K562 (cell line): ENCODE results near the gene RRAGD.

Experiments
- BRCA1 ChIP-seq, 2 experiments: fragments of 450-650 bp in 1 of 2; sonication (generic) in 1 of 2; formaldehyde crosslinking in 1 of 2; IDR thresholded peaks; 2 replicates each; pipeline versions ENCODE4 v1.5.0 to v1.6.1; 2017 to 2020; ENCODE audit warnings: mild to moderate bottlenecking in 1 of 2, missing genetic modification reagents in 1 of 2
- CTBP1 ChIP-seq: fragments of 450-650 bp; IDR thresholded peaks from 2 replicates; pipeline ENCODE4 v1.6.1; 2016; ENCODE audit warnings: borderline replicate concordance
- ELF1 ChIP-seq: fragments of 200-800 bp; sonication (Bioruptor generic); IDR thresholded peaks from 2 replicates; pipeline ENCODE4 v1.6.1; 2016; ENCODE audit warnings: missing genetic modification characterization, missing compliant biosample characterization
- EZH2 ChIP-seq: IDR thresholded peaks from 2 replicates; pipeline ENCODE4 v1.6.1; 2012; ENCODE audit warnings: low read depth, mild to moderate bottlenecking, inconsistent platforms, low read length, borderline replicate concordance
- NONO ChIP-seq, 2 experiments: fragments of 200-400 bp in 1 of 2; fragments of 450-650 bp in 1 of 2; formaldehyde crosslinking in 1 of 2; IDR thresholded peaks; 2 replicates each; pipeline ENCODE4 v1.6.1; 2017; ENCODE audit warnings: low read depth in 2 of 2, mild to moderate bottlenecking in 2 of 2, moderate library complexity in 2 of 2, low read length in 1 of 2
- RNF2 ChIP-seq: sonication (generic); IDR thresholded peaks from 2 replicates; pipeline ENCODE4 v1.6.1; 2016
- SMC3 ChIP-seq: conservative IDR thresholded peaks from 2 replicates; pipeline ENCODE4 v1.6.1; 2011; ENCODE audit warnings: low read depth, low read length, improper control_type of control experiment; ENCODE audit not compliant: insufficient read depth
- TRIM25 ChIP-seq: fragments of 450-650 bp; IDR thresholded peaks from 2 replicates; pipeline ENCODE4 v1.7.0; 2016; ENCODE audit warnings: borderline replicate concordance
- YY1 ChIP-seq, 3 experiments: IDR thresholded peaks; 2 replicates each; pipeline ENCODE4 v1.6.1; 2011; ENCODE audit warnings: low read length in 2 of 3, mild to moderate bottlenecking in 2 of 3, moderate library complexity in 2 of 3, borderline replicate concordance in 1 of 3, control low read depth in 1 of 3, low read depth in 1 of 3; ENCODE audit not compliant: insufficient read depth in 3 of 3, insufficient replicate concordance in 2 of 3, control insufficient read depth in 1 of 3, insufficient read length in 1 of 3; ENCODE audit errors: extremely low read depth in 1 of 3
- ZBTB40 ChIP-seq, 2 experiments: fragments of 450-650 bp in 1 of 2; sonication (generic) in 1 of 2; formaldehyde crosslinking in 1 of 2; IDR thresholded peaks; 2 replicates each; pipeline versions ENCODE4 v1.7.1 to v1.9.0; 2016 to 2022; ENCODE audit warnings: inconsistent platforms in 1 of 2, mild to moderate bottlenecking in 1 of 2, missing genetic modification reagents in 1 of 2

GRCh38 chr6:89433252-89434149 lies 21.4 kb upstream of the RRAGD start:
- no peak for TF ChIP-seq SMC3
- no peak for TF ChIP-seq NONO (IDR thresholded peaks at IDR 0.05; ENCODE audit: low read depth in 2 of 2, low read length in 1 of 2)
- no peak for TF ChIP-seq ELF1
- no peak for TF ChIP-seq BRCA1 (IDR thresholded peaks at IDR 0.05)
- no peak for TF ChIP-seq BRCA1 (CRISPR knock-in tag; IDR thresholded peaks at IDR 0.05)
- TF ChIP-seq TRIM25 = no peak
- no peak for TF ChIP-seq RNF2
- no peak for TF ChIP-seq EZH2
- no peak for TF ChIP-seq CTBP1
- TF ChIP-seq ZBTB40 (IDR thresholded peaks at IDR 0.05) = peak; percentile 68; the same call in 1 of the 2 replicates
- TF ChIP-seq ZBTB40 (CRISPR knock-in tag; IDR thresholded peaks at IDR 0.05) = no peak
- TF ChIP-seq YY1 (IDR thresholded peaks at IDR 0.05; ENCODE audit: borderline replicate concordance in 1 of 3, control insufficient read depth in 1 of 3, extremely low read depth in 1 of 3, insufficient read depth in 3 of 3, insufficient read length in 1 of 3, insufficient replicate concordance in 2 of 3, low read depth in 1 of 3, low read length in 2 of 3) = no peak
